Mammary epithelial cell (primary cell): ENCODE results near the gene TSKS.

Experiments
- CTCF ChIP-seq, 2 donors: IDR thresholded peaks in 1 of 2; conservative IDR thresholded peaks in 1 of 2; 2 replicates each; pipeline ENCODE4 v1.5.1; 2011 to 2012; ENCODE audit warnings: inconsistent platforms in 2 of 2, low read length in 2 of 2, mild to moderate bottlenecking in 2 of 2, control low read depth in 1 of 2, low read depth in 1 of 2; ENCODE audit not compliant: insufficient read depth in 1 of 2; ENCODE audit errors: extremely low read depth in 1 of 2
- EZH2 ChIP-seq: IDR thresholded peaks from 2 replicates; pipeline ENCODE4 v1.6.1; 2012; ENCODE audit warnings: low read length, inconsistent platforms, borderline replicate concordance

- TF ChIP-seq CTCF (conservative IDR thresholded peaks at IDR 0.05 in 1 of 2, IDR thresholded peaks at IDR 0.05 in 1 of 2; ENCODE audit: extremely low read depth in 1 of 2, insufficient read depth in 1 of 2, low read depth in 1 of 2, low read length in 2 of 2) (no peak), EZH2 (no peak)
These were observed 4.3 kb upstream of the TSKS start for GRCh38 chr19:49767381-49767780.
